SIG-M5 (cell line): ENCODE measurements around the gene SCPEP1.
A peak's percentile ranks its signal among the peaks of the same experiment; 100 is the strongest.

Source experiments
- DNase-seq: peaks from one replicate; lab custom pipeline; 2025; lab: John Stamatoyannopoulos, UW

The SCPEP1 gene

GRCh38 chr17:57001541-57001940 lies 23.6 kb downstream of the SCPEP1 start:
- no peak for DNase-seq

GRCh38 chr17:57002904-57003303 lies 25.0 kb downstream of the SCPEP1 start:
- DNase-seq: no peak

DNA sequence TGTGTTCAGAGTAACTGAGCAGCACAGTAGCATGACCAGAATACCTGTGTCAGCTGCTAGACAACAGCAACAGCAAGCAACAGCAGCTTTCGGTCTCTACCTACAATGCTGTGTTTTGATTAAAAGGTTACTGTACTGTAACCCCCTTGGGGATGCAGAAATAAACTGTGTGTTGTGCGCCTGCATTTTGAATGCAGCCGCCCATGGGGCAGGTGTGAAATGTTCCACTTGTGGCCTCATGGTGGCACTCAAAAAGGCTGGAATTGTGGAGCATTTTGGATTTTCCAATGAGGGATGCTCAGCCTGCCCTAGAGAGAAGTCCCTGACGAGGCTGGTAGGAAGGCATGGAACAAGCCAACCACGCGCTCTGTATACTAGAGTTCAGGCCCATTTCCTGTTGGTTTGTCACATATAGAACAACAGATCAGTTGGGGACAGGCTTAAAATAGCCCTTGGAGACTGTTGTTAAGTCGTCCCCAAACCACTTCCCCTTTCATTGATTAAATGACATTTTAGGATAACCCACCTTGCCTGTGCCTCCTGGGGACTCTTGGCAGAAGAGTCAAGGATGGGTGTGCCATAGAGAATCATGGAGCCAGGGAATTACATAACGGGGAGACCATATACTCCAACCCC lies 27.1 kb downstream of the SCPEP1 start:
- peak; percentile 86 for DNase-seq

GRCh38 chr17:57006040-57006439 lies 28.1 kb downstream of the SCPEP1 start:
- no peak for DNase-seq

DNA sequence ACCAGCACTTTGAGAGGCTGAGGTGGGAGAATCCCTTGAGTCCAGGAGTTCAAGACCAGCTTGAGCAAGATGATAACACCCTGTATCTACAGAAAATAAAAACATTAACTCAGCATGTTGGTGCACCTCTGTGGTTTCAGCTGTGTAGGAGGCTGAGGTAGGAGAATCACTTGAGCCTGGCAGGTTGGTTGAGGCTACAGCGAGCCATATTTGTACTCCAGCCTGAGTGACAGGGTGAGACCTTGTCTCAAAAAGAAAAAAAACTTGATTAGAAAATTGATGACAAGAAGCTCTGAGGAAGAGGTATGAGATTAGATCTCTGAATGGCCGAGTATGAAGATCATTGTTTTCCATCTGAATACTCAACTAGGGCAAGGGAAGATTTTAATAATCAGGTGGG lies 31.0 kb downstream of the SCPEP1 start:
- DNase-seq: no peak

DNA sequence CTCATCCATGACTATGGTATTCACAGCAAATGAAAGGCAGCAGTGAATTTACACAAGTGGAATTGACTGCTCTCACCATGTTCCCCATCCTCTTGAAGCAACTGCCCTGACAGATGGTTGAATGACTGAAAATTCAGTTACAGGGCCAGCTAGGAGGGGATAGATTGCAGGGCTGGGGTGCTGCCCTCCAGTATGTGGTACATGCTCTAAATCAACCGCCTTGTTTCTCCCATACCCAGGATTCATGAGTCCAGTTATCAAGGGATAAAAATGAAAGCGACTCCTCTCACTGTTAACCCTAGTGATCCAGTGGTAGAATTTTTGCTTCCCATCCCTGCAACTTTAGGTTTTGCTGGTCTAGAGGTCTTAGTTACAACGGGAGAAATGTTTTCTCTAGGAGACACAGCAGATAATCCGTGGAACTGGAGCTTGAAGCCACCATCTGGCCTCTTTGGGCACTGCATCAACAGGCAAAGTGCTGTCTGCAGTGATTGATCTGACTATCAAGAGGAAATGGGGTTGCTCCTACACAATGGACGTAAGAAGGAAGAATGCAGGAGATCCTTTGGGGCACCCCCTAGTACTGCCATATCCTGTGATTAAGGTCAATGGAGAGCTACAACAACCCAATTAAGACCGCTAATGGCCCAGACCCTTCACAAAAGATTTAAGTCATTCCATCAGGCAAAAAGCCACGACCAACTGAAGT lies 32.0 kb downstream of the SCPEP1 start:
- DNase-seq: no peak

DNA sequence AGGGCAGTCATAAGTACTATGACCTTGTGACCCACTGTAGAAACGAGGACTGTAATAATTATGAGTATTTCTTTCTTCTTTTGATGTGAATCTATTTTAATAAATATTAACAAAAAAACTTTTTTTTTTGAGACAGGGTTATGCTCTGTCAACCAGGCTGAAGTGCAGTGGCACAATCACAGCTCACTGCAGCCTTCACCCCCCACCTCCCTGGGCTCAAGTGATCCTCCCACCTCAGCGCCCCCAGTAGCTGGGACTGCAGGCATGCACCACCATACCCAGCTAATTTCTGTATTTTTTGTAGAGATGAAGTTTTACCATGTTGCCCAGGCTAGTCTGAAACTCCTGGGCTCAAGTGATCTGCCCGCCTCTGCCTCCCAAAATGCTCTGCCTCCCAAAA lies 32.6 kb downstream of the SCPEP1 start:
- DNase-seq: no peak

GRCh38 chr17:57011491-57012015 lies 33.6 kb downstream of the SCPEP1 start:
- no peak for DNase-seq

DNA sequence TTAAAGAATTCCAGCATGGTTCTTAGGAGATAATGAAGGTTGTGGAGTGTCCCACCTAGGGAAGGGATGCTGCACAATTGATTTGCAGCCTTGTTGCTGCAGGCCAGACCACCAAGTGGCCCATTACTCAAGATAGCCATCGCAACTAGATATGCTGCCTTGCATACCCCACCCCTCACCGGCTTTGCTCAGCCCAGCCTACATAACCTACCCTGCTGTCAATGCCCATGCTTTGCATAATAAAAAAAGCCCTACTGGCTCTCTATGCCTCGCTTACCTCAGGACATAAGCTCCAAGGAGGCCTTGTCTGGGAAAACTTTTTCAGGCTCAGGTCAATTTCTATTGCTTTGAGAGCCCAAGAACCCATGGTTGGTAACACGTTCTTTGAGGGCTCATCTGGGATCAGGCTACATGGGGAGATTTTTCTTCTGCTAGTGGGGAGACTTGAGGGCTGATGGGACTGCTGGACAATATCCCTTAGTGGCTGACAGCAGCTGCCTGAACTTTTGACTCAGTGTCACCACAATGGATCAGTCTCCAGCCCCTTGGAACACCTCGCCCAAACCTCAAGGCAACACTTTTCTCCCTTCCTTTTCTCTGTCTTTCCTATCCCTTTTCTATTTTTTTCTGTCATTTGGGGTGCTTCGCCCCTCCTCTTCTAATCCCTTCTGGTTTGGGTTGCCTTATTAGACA lies 38.3 kb downstream of the SCPEP1 start:
- no peak for DNase-seq

DNA sequence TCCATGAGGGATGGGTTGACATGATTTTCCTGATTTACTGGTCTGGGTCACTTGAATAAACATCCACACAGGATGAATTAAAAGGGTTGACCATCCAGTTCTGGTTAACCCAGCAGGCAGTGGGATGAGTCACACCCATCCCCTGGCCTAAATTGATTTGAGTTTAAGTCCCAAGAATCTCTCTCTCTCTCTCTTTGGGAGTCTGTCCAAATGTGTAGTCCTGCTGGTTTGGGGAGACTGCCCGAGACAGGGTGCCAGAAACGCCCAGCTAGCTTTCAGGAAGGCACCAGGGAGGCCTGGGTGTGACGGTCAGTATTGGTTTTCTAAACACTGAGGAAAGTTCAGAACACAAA lies 38.8 kb downstream of the SCPEP1 start:
- no peak for DNase-seq

GRCh38 chr17:57017625-57018024 lies 39.7 kb downstream of the SCPEP1 start:
- DNase-seq: no peak

- no peak for DNase-seq
These were observed 42.3 kb downstream of the SCPEP1 start for GRCh38 chr17:57020208-57020607.

- DNase-seq: no peak
These were observed 43.5 kb downstream of the SCPEP1 start for GRCh38 chr17:57021226-57021940.

GRCh38 chr17:57025876-57026275 lies 47.9 kb downstream of the SCPEP1 start:
- DNase-seq: no peak

DNA sequence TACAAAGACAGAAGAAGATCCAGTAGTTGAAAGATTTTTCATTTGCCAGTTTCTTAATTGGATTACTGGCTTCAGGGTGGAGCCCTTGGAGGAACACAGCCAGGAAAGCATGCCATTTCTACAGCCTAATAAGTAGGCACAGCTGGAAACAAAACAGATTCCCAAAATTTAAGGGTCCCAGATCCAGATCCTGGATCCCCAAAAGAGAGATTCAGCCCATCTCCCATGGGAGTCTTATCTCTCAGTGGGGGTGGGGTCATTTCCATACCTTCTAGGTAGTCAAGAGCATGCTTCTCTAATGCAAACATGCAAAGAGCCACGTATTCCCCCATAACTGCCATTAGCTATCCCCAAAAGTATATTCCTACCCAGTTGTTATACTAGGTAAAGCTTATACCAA lies 49.9 kb downstream of the SCPEP1 start:
- DNase-seq: no peak

- no peak for DNase-seq
These were observed 54.4 kb downstream of the SCPEP1 start for GRCh38 chr17:57032343-57032742.

DNA sequence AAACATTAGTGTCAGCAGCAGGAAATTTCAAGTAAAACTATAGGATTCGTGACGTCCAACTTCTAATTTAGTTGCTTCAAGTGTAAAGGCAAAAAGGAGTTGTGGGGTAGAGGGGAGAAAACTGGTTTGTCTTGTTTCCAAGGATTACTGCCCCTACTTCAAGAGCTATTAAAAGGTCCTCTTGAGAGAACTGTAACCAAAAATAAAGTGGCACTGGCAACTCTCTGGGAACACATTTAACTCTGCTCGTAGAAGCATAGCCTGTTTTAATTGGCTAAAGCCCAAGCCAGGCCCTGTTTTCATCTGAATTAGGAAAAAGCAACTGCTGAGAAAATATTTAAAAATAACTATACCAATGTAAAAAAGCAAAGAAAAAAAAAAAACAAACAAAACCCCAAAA lies 55.4 kb downstream of the SCPEP1 start:
- DNase-seq: no peak

DNA sequence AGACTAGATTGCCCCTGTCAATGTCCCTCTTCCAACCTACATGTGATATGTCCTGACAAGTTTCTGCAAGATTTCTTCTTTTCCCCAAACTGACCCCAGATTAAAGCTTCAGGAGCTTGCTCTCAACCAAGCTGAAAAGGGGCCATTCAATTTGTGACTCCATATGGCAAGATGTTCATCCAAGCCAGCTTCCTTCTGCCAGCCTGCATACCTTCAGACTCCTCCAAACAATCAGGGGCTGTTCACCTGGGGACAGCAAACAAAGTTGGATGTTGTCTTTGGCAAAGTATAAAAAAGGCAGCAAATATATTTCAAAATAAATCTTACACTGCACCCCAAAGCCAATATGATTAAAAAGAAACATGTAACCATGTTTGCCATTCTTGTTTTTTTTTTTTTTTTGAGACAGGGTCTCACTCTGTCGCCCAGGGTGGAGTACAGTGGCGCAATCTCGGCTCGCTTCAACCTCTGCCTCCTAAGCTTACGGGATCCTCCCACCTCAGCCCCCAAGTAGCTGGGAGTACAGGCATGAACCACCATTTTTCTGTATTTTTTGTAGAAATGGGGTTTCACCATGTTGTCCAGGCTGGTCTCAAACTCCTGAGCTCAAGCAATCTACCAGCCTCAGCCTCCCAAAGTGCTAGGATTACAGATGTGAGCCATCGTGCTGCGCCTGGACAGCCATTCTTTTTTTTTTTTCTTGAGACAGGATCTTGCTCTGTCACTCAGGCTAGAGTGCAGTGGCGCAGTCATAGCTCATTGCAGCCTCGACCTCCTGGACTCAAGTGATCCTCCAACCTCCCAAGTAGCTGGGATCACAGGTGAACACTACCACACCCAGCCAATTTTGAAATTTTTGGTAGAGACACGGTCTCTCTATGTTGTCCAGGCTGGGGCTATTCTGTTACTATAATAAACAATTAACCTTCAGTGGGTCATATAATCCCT lies 57.1 kb downstream of the SCPEP1 start:
- no peak for DNase-seq

DNA sequence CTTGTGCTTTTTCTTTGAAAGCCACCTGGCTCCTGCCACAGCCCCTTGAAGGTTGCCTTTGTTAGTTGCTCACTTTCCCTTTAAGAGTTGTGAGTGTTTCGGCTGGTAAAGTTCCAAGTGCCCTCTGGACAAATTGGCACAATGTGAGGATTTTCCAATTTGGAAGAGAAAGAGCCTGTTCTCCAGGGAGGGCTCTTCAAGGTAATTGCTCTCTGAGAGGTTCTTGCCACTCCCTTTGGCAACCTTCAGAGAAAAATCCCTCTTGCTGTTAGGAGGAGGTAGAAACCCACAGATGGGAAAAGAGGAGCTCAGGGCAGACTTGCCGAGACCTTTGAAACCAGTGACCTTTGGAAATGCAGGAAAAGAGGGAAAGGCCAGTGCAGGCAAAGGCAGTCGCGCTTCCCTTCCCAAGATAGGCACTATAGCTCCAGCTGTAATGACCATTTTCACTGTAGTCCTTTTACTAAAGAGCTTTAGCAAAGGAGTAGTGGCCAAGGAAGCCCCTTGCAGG lies 58.1 kb downstream of the SCPEP1 start:
- no peak for DNase-seq

DNA sequence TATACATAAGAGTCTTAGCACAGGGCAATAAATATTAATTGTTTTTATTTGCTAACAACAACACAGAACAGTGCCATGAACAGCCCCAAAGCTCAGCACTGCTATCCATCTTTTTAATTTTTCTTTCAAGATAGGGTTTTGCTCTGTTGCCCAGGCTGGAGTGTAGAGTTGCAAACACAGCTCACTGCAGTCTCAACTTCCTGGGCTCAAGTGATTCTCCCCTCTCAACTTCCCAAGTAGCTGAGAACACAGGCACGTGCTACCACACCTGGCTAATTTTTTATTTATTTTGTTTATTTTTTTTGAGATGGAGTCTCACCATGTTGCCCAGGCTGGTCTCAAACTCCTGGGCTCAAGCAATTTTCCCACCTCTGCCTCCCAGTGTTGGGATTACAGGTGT lies 59.5 kb downstream of the SCPEP1 start:
- DNase-seq: no peak

DNA sequence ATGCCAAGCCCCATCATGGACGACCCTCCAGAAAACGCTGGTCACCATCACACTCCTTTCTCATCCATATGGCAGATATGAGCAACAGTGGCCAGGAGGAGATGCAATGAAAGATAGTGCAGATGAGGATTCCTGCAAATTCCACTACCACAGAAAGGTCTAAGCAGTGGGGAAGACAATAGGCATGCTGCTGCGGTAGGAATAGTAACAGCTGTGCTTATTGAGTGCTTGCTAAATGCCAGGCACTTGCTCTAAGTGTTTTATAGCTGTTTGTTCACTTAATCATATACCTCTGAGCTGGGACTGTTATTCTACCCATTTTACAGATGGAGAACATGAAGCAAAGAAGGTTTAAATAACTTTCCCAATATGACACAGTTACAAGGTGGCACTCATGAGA lies 60.6 kb downstream of the SCPEP1 start:
- DNase-seq: no peak
